ENCODE measurements around the gene GATD1. TPM values are rescaled to one million over a fixed set of nuclear protein-coding genes. Genes with fewer than 3 reads are reported as not detected.
A peak's percentile ranks its signal among the peaks of the same experiment; 100 is the strongest.

The GATD1 gene
- total RNA-seq, 2 donors from 2014 or later = 39.9 to 84.9 TPM

GRCh38 chr11:723120-723883 lies 54.0 kb downstream of the GATD1 start:
- peaks cover 5% of the 10 kb centered on the region for H3K27me3 ChIP-seq
- no peak overlapping the region for H3K27ac ChIP-seq
- peak; percentile 51 for TF ChIP-seq CTCF (IDR thresholded peaks at IDR 0.05)
- peak; percentile 62 for DNase-seq
- no peaks in the 10 kb centered on the region for H3K9me3 ChIP-seq
- no peak overlapping the region for H3K4me3 ChIP-seq
- no peak overlapping the region for H3K9ac ChIP-seq (ENCODE audit: low read depth in 2 of 2, low read length in 2 of 2)
- peaks cover 45% of the 10 kb centered on the region for H3K4me1 ChIP-seq
- intact Hi-C loops (cut with DNase I) = loop anchor here (10.0 kb wide), 1 partner anchor 169 kb away; no protein-coding TSS in a partner anchor
- H3K36me3 ChIP-seq = no peaks in the 10 kb centered on the region

GRCh38 chr11:722346-722811 lies 54.9 kb downstream of the GATD1 start:
- intact Hi-C loops (cut with DNase I) = loop anchor here (10.0 kb wide), 1 partner anchor 168 kb away; no protein-coding TSS in a partner anchor
- no peak overlapping the region for H3K9ac ChIP-seq (ENCODE audit: low read depth in 2 of 2, low read length in 2 of 2)
- no peak overlapping the region for H3K27ac ChIP-seq
- H3K9me3 ChIP-seq = no peaks in the 10 kb centered on the region
- H3K4me3 ChIP-seq = no peak overlapping the region
- H3K27me3 ChIP-seq = peaks cover 5% of the 10 kb centered on the region
- TF ChIP-seq CTCF (IDR thresholded peaks at IDR 0.05) = no peak
- DNase-seq = no peak
- H3K4me1 ChIP-seq = peaks cover 36% of the 10 kb centered on the region
- H3K36me3 ChIP-seq = no peaks in the 10 kb centered on the region

GRCh38 chr11:721741-722345 lies 55.4 kb downstream of the GATD1 start:
- no peak overlapping the region for H3K4me3 ChIP-seq
- no peaks in the 10 kb centered on the region for H3K36me3 ChIP-seq
- peaks cover 36% of the 10 kb centered on the region for H3K4me1 ChIP-seq

GRCh38 chr11:721247-721740 lies 56.0 kb downstream of the GATD1 start:
- TF ChIP-seq CTCF (IDR thresholded peaks at IDR 0.05) = no peak
- Histone ChIP-seq H3K4me3 (no peak overlapping the region), H3K9ac (ENCODE audit: low read depth in 2 of 2, low read length in 2 of 2) (peak overlapping the region in 1 of 2 donors; percentile 50), H3K36me3 (no peaks in the 10 kb centered on the region), H3K27ac (no peak overlapping the region), H3K27me3 (peaks cover 5% of the 10 kb centered on the region), H3K9me3 (no peaks in the 10 kb centered on the region), H3K4me1 (peaks cover 30% of the 10 kb centered on the region)
- intact Hi-C loops (cut with DNase I) = loop anchor here (10.0 kb wide), 1 partner anchor 166 kb away; no protein-coding TSS in a partner anchor
- no peak for DNase-seq

More at GRCh38 chr11:721741-722345, 55.4 kb downstream of the GATD1 start:
- H3K27ac ChIP-seq = no peak overlapping the region
- peak; percentile 49 for DNase-seq
- intact Hi-C loops (cut with DNase I) = loop anchor here (10.0 kb wide), 1 partner anchor 167 kb away; no protein-coding TSS in a partner anchor
- H3K9me3 ChIP-seq = no peaks in the 10 kb centered on the region
- peak overlapping the region in 1 of 2 donors; percentile 50 for H3K9ac ChIP-seq (ENCODE audit: low read depth in 2 of 2, low read length in 2 of 2)
- TF ChIP-seq CTCF (IDR thresholded peaks at IDR 0.05) = no peak
- peaks cover 5% of the 10 kb centered on the region for H3K27me3 ChIP-seq

GRCh38 chr11:720642-721246 lies 56.5 kb downstream of the GATD1 start:
- H3K36me3 ChIP-seq = no peaks in the 10 kb centered on the region
- peaks cover 27% of the 10 kb centered on the region for H3K4me1 ChIP-seq
- H3K27ac ChIP-seq = no peak overlapping the region

More at GRCh38 chr11:720642-721246, 56.5 kb downstream of the GATD1 start:
- no peaks in the 10 kb centered on the region for H3K9me3 ChIP-seq
- no peak overlapping the region for H3K4me3 ChIP-seq
- H3K27me3 ChIP-seq = peaks cover 5% of the 10 kb centered on the region
- intact Hi-C loops (cut with DNase I) = loop anchor here (10.0 kb wide), 1 partner anchor 166 kb away; no protein-coding TSS in a partner anchor
- H3K9ac ChIP-seq (ENCODE audit: low read depth in 2 of 2, low read length in 2 of 2) = peak overlapping the region; percentile 12 to 19
- peak; percentile 80 for DNase-seq
- no peak for TF ChIP-seq CTCF (IDR thresholded peaks at IDR 0.05)

All from colonic mucosa (tissue), 4 donors.